Measurements from ENCODE around the gene CDCA3. TPM values are rescaled to one million over a fixed set of nuclear protein-coding genes. Genes with fewer than 3 reads are reported as not detected.
"Not testable (repeated sequence)": the region's sequence is repeated elsewhere in the genome, so short reads cannot be mapped to it uniquely, and the experiment has no call there.

Gene CDCA3
- total and polyA plus RNA-seq, 2 donors (not counting 1 experiment from before 2014, with no cell fraction given) = 1.6 to 2.3 TPM

- peak overlapping the region in 4 of 5 experiments; percentile 64 to 88 (median 76) for H3K4me3 ChIP-seq (ENCODE audit: control extremely low read depth in 1 of 5, extremely low read depth in 1 of 5, insufficient read depth in 1 of 5, low read depth in 2 of 5, low read length in 4 of 5)
- no peak for DNase-seq
- H3K27me3 ChIP-seq (replicated peaks in 1 of 4; ENCODE audit: control extremely low read depth in 1 of 4, control insufficient read depth in 3 of 4, insufficient read depth in 4 of 4, low read length in 3 of 4) = no peaks in the 10 kb centered on the region
- H3K4me1 ChIP-seq (ENCODE audit: control insufficient read depth in 2 of 2, insufficient read depth in 2 of 2, low read length in 2 of 2) = peaks cover 23 to 28% of the 10 kb centered on the region in 2 donors
- H3K4me2 ChIP-seq (replicated peaks; ENCODE audit: low read depth, low read length, poor library complexity, severe bottlenecking) = peak overlapping the region; percentile 97
- ATAC-seq (ENCODE audit: low read depth) = no peak
- Mint-ChIP-seq H3K27me3 (no peaks in the 10 kb centered on the region), H3K9me3 (ENCODE audit: insufficient read depth) (no peaks in the 10 kb centered on the region), H3K27ac (peak overlapping the region; percentile 97), H3K4me1 (peaks cover 38% of the 10 kb centered on the region), H3K4me3 (peak overlapping the region; percentile 96)
- peaks cover 0 to 45% of the 10 kb centered on the region in 2 experiments for H3K36me3 ChIP-seq (replicated peaks in 1 of 2; ENCODE audit: control extremely low read depth in 1 of 2, control insufficient read depth in 1 of 2, extremely low read depth in 1 of 2, insufficient read depth in 2 of 2, low read length in 1 of 2)
- intact Hi-C loops (cut with micrococcal nuclease) = no loop called here
- CTCF ChIA-PET = interaction anchor here (1.4 to 11.8 kb wide), 6 partner anchors 14 to 242 kb away, joined by 3 to 136 read pairs (median 6); partner anchors contain the start of genes C1RL, CDCA3 and USP5
- POLR2A ChIA-PET = interaction anchor here (0.5 to 5.5 kb wide), 4 partner anchors 13 to 241 kb away, joined by 3 to 49 read pairs (median 7); partner anchors contain the start of genes CDCA3 and USP5
- no peak for TF ChIP-seq EZH2 (IDR thresholded peaks at IDR 0.05; ENCODE audit: borderline replicate concordance, insufficient read depth, low read depth, low read length, poor library complexity, severe bottlenecking)
- TF ChIP-seq, protein P1, sequence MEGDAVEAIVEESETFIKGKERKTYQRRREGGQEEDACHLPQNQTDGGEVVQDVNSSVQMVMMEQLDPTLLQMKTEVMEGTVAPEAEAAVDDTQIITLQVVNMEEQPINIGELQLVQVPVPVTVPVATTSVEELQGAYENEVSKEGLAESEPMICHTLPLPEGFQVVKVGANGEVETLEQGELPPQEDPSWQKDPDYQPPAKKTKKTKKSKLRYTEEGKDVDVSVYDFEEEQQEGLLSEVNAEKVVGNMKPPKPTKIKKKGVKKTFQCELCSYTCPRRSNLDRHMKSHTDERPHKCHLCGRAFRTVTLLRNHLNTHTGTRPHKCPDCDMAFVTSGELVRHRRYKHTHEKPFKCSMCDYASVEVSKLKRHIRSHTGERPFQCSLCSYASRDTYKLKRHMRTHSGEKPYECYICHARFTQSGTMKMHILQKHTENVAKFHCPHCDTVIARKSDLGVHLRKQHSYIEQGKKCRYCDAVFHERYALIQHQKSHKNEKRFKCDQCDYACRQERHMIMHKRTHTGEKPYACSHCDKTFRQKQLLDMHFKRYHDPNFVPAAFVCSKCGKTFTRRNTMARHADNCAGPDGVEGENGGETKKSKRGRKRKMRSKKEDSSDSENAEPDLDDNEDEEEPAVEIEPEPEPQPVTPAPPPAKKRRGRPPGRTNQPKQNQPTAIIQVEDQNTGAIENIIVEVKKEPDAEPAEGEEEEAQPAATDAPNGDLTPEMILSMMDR (IDR thresholded peaks at IDR 0.05) = no peak
- peak overlapping the region; percentile 70 to 77 for H3K27ac ChIP-seq (ENCODE audit: low read length in 2 of 2)
- no peaks in the 10 kb centered on the region for H3K9me3 ChIP-seq (ENCODE audit: control extremely low read depth in 1 of 3, control insufficient read depth in 2 of 3, insufficient read depth in 1 of 3, low read length in 2 of 3)
- H2AFZ ChIP-seq (ENCODE audit: insufficient read depth, low read depth, low read length, poor library complexity, severe bottlenecking) = peak overlapping the region; percentile 92
- H3K9ac ChIP-seq (ENCODE audit: low read length) = peak overlapping the region; percentile 89
- 92% methylated on average over 9 of the region's 19 CpGs for WGBS (ENCODE audit: insufficient coverage)
- peaks cover 35% of the 10 kb centered on the region for H4K20me1 ChIP-seq (ENCODE audit: control insufficient read depth, insufficient read depth, low read length, poor library complexity, severe bottlenecking)
- H3K79me2 ChIP-seq (ENCODE audit: control insufficient read depth, insufficient read depth, low read length) = peaks cover 12% of the 10 kb centered on the region
These were observed 15.3 kb upstream of the CDCA3 start for GRCh38 chr12:6866163-6866919.

- H3K4me2 ChIP-seq (replicated peaks; ENCODE audit: low read depth, low read length, poor library complexity, severe bottlenecking); H3K9me3 ChIP-seq (ENCODE audit: control extremely low read depth in 1 of 3, control insufficient read depth in 2 of 3, insufficient read depth in 1 of 3, low read length in 2 of 3); ATAC-seq (ENCODE audit: low read depth); H3K27ac ChIP-seq (ENCODE audit: low read length in 2 of 2); H3K9me3 Mint-ChIP-seq (ENCODE audit: insufficient read depth); H2AFZ ChIP-seq (ENCODE audit: insufficient read depth, low read depth, low read length, poor library complexity, severe bottlenecking); H3K27me3 ChIP-seq (replicated peaks in 1 of 4; ENCODE audit: control extremely low read depth in 1 of 4, control insufficient read depth in 3 of 4, insufficient read depth in 4 of 4, low read length in 3 of 4); intact Hi-C loops (cut with micrococcal nuclease); H3K27me3 Mint-ChIP-seq; H3K79me2 ChIP-seq (ENCODE audit: control insufficient read depth, insufficient read depth, low read length); H3K4me3 ChIP-seq (ENCODE audit: control extremely low read depth in 1 of 5, extremely low read depth in 1 of 5, insufficient read depth in 1 of 5, low read depth in 2 of 5, low read length in 4 of 5); DNase-seq; H3K9ac ChIP-seq (ENCODE audit: low read length): not testable (repeated sequence)
- 100% methylated on average over 2 of the region's 5 CpGs for WGBS (ENCODE audit: insufficient coverage)
- H3K27ac Mint-ChIP-seq = peak overlapping the region; percentile 50
- ChIA-PET POLR2A (interaction anchor here (5.5 kb wide), 1 partner anchor 12 kb away, joined by 49 read pairs; the partner anchor contains the start of genes CDCA3 and USP5), CTCF (interaction anchor here (1.1 to 11.8 kb wide), 4 partner anchors 8 to 79 kb away, joined by 3 to 136 read pairs (median 4); partner anchors contain the start of genes CDCA3, SPSB2 and USP5)
- peak overlapping the region; percentile 20 for H3K4me3 Mint-ChIP-seq
- peaks cover 25% of the 10 kb centered on the region for H4K20me1 ChIP-seq (ENCODE audit: control insufficient read depth, insufficient read depth, low read length, poor library complexity, severe bottlenecking)
- peaks cover 0 to 45% of the 10 kb centered on the region in 2 experiments for H3K36me3 ChIP-seq (replicated peaks in 1 of 2; ENCODE audit: control extremely low read depth in 1 of 2, control insufficient read depth in 1 of 2, extremely low read depth in 1 of 2, insufficient read depth in 2 of 2, low read length in 1 of 2)
- H3K4me1 Mint-ChIP-seq = peaks cover 30% of the 10 kb centered on the region
- H3K4me1 ChIP-seq (ENCODE audit: control insufficient read depth in 2 of 2, insufficient read depth in 2 of 2, low read length in 2 of 2) = peaks cover 20 to 23% of the 10 kb centered on the region in 2 donors
These were observed 14.2 kb upstream of the CDCA3 start for GRCh38 chr12:6865307-6865706.

Data from B cell (primary cell).